SIG-M5 (cell line): ENCODE results near the gene SULT1A1.
"Not testable (repeated sequence)": the region's sequence is repeated elsewhere in the genome, so short reads cannot be mapped to it uniquely, and the experiment has no call there.

ENCODE experiments used
- DNase-seq: peaks from one replicate; lab custom pipeline; 2025; lab: John Stamatoyannopoulos, UW

The SULT1A1 gene

DNA sequence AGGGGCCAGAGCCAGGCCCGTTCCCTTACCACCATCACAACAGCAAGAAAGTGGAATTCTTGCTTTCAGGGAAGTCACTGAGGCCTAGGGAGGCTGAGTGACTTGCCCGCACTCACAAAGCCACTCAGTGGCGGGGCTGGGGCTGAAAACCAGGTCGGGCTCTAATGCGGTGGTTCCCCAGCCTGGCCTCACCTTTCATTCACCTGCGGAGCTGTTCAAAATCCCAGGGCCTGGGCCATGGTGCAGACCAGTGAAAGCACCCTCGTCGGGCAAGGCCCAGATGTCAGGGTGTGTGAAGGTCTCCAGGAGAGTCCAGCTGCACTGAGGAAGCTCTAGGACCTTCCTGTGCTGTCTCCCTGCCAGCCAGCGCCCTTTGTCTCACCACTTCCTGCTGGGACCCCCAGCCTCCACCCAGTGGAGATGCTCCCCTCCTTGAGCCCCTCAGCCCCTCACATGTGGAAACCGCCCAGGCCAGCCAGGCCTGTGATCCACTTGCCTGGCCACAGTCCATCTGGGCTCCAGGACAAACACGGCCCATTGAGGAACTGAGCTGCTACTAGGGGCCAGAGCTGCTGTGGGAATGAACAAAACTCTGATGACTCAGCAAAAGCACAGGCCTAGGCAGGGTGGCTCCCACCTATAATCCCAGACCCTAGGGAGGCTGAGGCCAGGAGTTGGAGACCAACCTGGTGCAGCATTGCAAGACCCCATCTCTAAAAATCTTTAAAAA lies 812 bp downstream of the SULT1A1 start:
- DNase-seq: not testable (repeated sequence)

DNA sequence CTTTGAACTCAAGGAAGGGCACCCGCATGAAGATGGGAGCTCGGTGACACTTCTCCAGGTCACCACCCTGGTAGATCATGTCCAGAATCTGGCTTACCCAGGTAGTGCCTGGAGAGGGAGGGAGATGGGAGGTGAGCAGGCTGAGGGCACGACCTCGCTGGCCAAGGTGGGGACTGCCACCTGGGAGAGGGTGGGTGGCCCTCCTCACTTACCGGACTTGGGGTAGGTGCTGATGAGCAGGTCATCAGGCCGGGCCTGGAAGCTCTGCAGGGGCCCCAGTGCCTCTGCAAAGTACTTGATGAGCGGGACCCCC lies 1.4 kb downstream of the SULT1A1 start:
- not testable (repeated sequence) for DNase-seq

DNA sequence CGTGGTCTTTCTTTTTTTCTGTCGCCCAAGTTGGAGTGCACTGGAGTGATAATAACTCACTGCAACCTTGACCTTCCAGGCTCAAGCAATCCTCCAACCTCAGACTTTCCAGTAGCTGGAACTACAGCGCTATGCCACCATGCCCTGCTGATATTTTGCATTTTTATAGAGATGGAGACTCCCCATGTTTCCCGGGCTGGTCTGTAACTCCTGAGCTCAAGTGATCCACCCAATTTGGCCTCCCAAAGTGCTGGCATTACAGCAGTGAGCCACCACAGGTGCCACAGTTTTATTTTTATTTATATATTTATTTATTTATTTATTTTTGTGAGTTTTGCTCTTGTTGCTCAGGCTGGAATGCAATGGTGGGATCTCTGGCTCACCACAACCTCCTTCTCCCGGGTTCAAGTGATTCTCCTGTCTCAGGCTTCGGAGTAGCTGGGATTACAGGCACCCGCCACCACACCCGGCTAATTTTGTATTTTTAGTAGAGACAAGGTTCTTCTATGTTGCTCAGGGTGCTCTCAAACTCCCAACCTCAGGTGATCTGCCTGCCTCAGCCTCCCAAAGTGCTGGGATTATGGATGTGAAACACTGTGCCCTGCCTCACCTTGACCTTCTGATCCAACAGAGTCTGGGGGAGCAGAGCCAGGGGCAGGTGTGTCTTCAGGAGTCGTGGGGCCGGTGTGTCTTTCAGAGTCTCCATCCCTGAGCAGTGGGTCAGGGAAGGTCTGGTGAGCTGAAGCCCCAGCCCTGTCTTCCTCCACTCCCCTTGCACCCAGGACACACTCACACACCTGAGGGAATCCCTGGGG lies 2.0 kb downstream of the SULT1A1 start:
- DNase-seq: not testable (repeated sequence)

DNA sequence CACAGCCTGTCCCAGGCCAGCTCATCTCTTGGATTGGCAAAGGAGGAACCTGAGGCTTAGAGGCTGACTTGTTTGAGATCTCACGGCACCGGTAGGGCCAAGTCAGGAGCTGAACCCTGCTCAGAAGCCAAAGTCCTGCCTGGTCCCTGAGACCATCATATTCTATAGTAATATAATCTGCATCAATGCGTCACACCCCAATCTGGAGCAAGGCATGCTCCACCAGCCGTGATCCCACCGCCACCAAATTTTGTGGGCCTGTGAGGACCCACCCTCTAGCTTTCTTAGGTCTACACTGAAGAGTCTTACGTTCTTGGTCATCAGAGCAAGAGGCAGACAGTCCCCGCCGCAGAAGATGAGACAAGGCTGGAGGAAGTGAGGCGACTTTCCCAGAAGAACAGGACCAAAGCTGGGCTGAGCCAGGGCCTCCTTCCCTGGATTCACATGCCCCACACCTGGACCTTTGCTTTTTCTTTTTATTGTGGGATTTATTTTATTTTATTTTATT lies 2.7 kb downstream of the SULT1A1 start:
- DNase-seq: no peak

DNA sequence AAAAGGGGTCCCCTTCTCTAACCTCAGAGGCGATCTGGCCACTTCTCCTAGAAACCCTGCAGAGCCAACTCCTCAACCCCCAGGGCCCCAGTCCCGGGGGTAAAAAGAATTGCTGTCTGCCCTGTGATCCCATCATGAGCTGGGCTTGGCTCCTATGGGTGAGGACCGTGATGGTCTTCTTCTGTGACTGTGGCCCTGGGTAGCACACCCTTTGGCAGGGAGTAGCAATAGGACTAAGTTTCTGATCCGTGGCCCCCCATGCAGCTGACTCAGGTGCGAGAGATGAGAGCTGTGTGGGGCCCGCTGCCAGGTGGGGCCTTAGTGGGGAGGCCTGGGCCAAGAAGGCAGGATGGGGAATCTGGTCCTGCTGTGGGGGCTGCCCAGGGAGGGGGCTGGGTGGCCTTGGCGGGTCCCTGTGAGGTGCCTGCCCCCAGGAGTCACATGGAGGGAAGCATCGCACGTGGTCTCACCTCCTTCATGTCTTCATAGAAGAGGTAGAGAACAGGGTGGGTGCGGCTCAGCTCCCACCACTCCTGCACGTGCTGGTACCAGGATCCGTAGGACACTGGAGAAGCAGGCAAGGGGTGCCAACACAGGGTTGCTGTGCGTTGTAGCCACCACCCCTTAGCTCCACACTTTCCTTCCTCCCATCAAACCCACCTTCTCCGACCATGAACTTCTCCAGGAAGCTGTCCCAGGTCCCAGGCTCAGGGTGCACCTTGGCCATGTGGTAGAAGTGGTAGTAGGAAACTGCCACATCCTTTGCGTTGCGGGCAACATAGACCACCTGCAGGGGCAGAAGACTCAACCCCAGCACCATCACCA lies 3.3 kb downstream of the SULT1A1 start:
- no peak for DNase-seq

DNA sequence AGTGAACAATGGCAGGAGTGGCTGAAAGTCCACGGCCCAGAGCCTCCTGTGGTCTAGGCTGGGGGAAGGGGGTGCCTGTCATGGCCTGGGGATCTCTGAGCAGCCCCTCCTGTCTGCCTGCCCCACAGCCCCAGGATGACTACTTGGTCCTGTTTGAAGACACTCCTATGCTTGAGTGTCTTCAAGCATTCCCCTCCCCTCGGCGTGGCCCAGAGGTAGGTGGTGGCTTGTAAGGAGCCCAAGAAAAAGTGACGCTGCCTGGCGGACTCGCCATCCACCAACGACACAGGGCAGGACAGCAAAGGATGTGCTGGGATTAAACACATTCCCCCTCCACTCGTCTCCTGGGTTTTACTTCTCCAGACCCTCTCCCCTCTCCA lies 5.7 kb downstream of the SULT1A1 start:
- no peak for DNase-seq

DNA sequence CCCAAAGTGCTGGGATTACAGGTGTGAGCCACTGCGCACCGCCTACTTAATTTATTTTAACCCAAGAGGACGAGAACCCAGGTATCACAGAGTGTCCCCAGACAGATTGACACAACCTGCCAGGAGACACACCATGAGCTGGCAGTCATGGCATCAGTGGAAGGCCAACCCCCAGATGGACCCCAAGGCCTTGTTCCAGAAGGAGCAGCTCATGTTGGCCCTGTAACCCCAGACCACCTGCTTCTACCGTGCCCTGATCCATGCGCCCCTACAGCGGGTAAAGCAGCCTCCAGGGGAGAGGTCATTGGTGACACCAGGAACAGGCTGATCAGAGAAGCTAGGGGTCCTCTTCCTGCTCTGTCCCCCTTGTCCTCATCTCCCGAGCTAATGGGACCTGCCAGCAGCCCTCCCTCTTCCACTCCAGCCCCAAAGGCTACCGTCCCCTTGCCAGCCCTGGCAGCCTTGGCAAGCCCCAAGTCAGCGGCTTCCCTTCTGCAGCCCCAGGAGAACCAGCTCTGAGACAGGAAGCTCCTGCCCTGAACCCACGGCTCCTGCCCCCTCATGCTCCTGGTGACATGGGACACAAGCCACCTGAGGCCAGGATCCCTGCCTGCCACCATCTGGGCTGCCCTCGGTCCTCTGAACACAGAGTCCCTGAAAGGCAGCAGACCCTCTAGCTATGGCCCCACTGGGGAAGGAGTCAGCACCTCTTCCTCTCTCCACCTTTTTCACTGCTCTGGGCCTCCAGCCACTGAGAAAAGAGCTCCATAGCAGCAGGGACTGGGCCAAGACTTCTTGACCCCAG lies 6.3 kb downstream of the SULT1A1 start:
- no peak for DNase-seq

DNA sequence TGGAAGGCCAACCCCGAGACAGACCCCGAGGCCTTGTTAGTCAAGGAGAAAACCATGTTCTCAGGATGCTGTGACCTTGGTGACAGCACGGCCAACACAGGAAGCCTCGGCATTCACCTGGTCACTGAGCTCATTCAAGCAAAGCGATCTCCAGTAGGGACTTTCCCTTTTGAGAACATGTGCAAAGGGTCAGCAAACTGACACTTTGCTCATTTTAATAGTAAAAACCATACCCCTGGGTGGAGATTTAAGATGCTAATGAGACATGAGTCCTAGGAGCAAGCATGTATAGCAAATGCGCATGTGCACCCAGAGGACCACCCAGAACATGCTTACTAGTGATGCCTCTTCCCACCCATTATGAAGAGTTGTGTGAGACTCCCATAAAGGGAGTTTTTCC lies 7.3 kb downstream of the SULT1A1 start:
- DNase-seq: no peak

DNA sequence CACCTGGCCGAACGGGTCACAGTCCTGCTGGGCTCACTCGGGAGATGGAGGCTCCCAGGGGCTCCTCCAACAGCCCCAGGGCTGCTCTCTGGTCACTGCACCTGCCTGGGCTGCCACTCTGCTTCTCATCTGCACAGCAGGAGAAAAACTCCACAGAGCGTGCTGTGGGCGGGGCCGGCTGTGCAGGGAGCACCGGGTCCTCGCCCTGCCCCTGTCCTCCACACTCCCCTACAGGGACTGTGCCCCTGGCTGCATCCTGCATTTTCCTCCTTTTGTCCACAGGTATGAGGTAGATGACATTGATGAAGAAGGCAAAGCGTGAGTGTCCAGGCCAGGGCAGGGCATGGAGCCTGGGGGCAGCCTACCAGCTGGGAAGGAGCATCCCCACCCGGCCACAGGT lies 7.8 kb downstream of the SULT1A1 start:
- DNase-seq: not testable (repeated sequence)

DNA sequence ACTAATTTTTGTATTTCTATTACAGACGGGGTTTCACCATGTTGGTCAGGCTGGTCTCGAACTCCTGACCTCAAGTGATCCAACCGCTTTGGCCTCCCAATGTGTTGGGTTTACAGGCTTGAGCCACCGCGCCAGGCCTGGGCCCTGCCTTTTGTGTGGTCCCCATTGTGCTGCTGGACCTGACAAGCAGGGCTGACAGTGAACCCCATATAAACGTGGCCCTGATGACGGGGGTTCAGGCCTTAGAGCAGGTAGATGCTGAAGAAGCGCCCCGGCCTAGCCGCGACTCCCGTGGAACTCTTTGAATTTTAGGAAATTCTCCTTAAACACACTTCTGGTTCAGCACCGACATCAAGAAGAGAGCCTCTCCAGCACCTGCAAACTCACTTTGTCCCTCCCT lies 8.3 kb downstream of the SULT1A1 start:
- not testable (repeated sequence) for DNase-seq

DNA sequence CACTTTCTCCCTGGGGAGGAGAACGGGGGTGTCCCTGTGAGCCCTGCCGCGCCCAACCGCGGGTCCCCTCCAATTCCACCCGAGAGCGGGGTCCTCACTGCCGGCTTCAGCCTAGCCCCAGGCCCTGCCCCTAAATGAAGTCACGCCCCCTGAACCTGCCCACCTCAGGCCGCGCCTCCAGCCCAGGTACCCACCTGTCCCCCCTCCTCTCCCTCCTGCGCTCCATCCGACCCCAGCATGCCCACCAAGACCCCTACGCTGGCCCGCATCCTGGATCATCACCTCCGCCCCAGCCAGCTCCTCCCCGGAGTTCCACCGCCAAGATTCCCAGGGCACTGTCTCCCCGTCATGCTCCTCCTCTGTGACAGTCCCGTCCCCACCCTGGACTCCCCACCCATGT lies 8.9 kb downstream of the SULT1A1 start:
- not testable (repeated sequence) for DNase-seq

DNA sequence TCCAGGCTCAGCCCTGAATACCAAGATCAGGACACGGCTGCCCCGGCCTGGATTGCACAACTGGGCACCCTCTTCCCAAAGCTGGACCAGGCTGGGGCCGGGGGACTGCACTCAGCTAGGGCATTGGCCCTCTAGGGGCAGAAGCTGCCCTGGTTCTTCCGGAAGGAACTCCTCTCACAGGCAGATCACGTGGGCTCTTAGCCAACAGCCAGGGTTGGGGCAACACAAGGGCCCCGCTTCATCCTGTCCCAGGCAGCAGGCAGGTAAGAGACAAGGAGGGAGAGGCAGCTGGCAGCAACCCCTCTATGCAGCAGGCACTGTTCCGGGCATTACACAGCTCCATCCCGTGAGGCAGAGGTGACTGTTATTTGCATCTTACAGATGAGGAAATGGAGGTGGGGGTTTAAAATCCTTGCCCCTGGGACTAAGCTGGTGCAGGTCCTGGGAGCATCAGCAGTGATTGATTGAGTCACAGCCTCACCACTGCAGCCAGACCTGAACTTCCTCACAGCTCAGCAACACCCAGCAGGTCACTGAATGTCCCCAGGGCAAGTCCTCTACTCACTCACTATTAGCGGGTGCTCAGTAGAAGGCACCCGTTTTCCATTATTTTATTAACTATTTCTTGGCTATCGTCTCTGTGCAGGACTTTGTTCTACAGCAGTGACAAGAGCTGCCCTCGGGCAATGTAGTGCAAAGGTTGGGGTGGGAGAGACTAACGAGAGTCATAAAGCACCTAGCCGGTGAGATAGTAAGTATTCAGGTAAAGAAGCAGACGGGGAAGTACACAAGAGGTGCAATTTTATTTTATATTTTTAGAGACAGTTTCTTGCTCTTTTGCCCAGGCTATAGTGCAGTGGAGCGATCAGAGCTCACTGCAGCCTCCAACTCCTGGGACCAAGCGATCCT lies 10.2 kb downstream of the SULT1A1 start:
- DNase-seq: not testable (repeated sequence)

DNA sequence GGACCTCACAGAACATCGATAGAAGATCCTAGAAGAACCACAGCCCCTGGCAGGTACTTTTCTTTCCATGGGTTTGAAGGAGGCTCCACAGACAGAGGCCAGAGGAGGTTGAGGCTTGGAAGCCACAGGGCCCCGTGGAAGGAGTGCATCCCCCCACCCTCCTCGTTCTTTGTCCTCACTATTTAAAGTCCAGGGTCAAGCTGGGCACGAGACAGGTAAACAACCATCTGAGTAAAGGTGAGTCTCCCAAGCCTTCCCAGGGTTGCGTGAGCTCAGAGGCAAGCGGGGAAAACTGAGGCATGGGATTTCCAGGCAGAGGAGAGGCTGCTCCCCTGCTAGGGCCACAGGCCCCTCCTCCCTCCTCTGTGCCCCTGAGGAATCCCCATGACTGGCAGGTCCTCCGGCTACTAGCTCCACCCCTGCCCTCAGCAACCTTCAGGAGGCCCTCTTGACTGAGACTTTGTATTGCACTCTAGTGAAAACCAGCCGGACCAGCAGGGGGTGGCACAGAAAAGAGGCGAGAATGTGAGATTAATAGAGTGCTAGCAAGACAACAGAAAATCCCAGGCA lies 12.1 kb downstream of the SULT1A1 start:
- DNase-seq: no peak

DNA sequence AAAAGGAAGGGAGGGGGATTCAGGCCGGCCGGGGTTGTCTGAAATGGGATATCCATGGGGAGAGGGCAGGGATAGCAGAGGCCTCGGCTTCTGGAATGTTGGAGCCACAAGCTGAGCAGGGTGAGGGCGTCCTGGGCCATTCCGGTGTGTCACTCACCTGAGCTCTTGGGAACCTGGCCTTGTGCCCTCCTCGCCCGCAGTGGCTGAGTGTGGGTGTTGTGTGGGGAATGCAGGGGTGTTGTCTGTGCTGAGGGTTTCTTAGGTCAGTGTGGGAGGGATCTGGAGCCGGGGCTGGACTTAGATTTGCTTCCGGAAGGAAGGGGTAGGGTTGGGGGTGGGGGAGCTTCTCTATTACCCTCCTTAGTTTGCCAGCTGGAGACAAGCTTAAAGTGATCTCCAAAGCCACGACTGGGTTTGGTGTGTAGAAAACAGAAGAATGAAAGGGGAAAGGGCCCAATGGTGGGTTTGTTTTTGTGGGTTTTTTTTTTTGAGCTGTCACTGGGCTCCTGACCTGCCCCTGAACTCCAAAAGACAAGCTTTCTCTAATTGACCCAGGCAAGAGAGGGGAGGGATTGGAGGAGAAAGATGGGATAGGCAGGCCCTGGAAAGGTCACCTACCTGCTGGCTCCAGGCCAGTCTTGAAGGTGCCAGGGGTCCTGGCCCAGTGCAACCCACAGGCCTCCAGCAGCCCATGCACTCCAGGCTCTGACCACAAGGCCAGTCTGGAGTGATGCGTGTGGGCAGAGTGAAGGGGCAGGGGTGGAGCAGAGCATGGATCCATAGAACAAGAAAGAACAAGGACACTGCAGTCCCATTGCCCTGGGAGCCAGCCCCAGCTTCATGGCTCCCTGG lies 12.8 kb downstream of the SULT1A1 start, which contains the start of gene SULT1A2:
TSS of gene SULT1A2 (minus strand) at position 211 of the 852 bp plus-strand sequence. CDS start 1,120 bp downstream, outside the sequence.
- DNase-seq: no peak

DNA sequence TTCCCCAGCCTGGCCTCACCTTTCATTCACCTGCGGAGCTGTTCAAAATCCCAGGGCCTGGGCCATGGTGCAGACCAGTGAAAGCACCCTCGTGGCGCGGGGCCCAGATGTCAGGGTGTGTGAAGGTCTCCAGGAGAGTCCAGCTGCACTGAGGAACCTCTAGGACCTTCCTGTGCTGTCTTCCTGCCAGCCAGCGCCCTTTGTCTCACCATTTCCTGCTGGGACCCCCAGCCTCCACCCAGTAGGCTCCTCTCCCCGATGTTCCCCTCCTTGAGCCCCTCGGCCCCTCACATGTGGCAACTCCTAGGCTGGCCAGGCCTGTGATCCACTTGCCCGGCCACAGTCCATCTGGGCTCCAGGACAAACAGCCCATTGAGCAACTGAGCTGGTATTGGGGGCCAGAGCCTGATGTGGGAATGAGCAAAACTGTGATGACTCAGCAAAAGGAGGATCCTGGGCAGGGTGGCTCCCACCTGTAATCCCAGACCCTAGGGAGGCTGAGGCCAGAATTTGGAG lies 13.7 kb downstream of the SULT1A1 start:
- DNase-seq: no peak

DNA sequence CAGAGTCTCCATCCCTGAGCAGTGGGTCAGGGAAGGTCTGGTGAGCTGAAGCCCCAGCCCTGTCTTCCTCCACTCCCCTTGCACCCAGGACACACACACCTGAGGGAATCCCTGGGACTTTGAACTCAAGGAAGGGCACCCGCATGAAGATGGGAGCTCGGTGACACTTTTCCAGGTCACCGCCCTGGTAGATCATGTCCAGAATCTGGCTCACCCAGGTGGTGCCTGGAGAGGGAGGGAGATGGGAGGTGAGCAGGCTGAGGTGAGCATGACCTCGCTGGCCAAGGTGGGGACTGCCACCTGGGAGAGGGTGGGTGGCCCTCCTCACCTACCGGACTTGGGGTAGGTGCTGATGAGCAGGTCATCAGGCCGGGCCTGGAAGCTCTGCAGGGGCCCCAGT lies 14.4 kb downstream of the SULT1A1 start:
- not testable (repeated sequence) for DNase-seq

DNA sequence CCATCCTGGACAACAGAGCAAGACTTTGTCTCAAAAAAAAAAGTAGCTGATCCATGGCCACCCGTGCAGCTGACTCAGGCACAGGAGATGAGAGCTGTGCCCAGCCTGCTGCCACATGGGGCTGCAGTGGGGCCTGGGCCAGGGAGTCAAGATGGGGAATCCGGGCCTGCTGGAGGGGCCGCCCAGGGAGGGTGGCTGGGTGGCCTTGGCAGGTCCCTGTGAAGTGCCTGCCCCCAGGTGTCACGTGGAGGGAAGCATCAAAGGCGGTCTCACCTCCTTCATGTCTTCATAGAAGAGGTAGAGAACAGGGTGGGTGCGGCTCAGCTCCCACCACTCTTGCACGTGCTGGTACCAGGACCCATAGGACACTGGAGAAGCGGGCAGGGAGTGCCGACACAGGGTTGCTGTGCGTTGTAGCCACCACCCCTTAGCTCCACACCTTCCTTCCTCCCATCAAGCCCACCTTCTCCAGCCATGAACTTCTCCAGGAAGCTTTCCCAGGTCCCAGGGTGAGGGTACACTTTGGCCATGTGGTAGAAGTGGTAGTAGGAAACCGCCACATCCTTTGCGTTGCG lies 16.8 kb downstream of the SULT1A1 start:
- DNase-seq: no peak

DNA sequence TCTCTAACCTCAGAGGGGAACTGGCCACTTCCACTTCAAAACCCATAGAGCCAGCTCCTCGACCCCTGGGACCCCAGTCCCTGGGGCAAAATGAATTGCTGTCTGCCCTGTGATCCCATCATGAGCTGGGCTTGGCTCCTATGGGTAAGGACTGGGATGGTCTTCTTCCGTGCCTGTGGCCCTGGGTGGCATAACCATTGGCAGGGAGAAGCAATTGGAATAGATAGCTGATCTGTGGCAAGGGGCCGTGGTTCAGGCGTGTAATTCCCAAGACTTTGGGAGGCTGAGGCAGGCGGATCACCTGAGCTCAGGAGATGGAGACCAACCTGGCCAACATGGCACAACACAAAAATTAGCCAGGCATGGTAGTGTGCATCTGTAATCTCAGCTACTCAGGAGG lies 17.3 kb downstream of the SULT1A1 start:
- DNase-seq: no peak

DNA sequence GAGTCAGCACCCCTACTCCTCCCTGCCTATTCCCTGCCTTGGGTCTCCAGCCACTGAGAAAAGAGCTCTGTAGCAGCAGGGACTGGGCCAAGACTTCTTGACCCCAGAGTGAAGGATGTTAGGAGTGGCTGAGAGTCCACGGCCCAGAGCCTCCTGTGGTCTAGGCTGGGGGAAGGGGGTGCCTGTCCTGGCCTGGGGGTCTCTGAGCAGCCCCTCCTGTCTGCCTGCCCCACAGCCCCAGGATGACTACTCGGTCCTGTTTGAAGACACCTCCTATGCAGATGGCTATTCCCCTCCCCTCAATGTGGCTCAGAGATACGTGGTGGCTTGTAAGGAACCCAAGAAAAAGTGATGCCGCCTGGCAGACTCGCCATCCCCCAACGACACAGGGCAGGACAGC lies 18.5 kb downstream of the SULT1A1 start:
- DNase-seq: no peak
